Right lobe of liver (tissue), 6 donors: ENCODE measurements around the gene ARMH3. TPM values are rescaled to one million over a fixed set of nuclear protein-coding genes. Genes with fewer than 3 reads are reported as not detected.

Experiments
- ATAC-seq, 4 donors: fragments of 200-7000 bp; cut with Tn5 transposase; one replicate each; pipeline ENCODE4 v1.9.1; 2020; ENCODE audit warnings: mild to moderate bottlenecking in 4 of 4, moderate library complexity in 4 of 4
- DNase-seq, 3 donors: peaks; one replicate each; pipeline ENCODE4 v3.0.0-alpha.2; 2020
- H3K27ac ChIP-seq, 3 donors: fragments of 200-600 bp; one replicate each; pipeline ENCODE4 v1.8.0; 2022
- H3K27me3 ChIP-seq, 2 donors: fragments of 200-600 bp; one replicate each; pipeline ENCODE4 v1.8.0; 2022
- H3K36me3 ChIP-seq, 4 donors: fragments of 200-600 bp; sonication (generic) in 1 of 4; one replicate each; pipeline versions ENCODE4 v1.5.1 to v1.8.0; 2017 to 2022; ENCODE audit warnings: control low read depth in 1 of 4
- H3K4me1 ChIP-seq, 4 donors: fragments of 200-600 bp; sonication (generic) in 1 of 4; one replicate each; pipeline versions ENCODE4 v1.5.1 to v1.8.0; 2017 to 2022; ENCODE audit warnings: control low read depth in 1 of 4
- H3K4me3 ChIP-seq, 3 donors: fragments of 200-600 bp; one replicate each; pipeline ENCODE4 v1.8.0; 2022
- H3K9me3 ChIP-seq, 4 donors: fragments of 200-600 bp; sonication (generic) in 1 of 4; one replicate each; pipeline versions ENCODE4 v1.5.1 to v1.8.0; 2017 to 2022; ENCODE audit warnings: control low read depth in 1 of 4
- CTCF ChIP-seq, 4 donors: fragments of 200-600 bp in 3 of 4; fragments of 450-650 bp in 1 of 4; IDR thresholded peaks; one replicate each; pipeline versions ENCODE4 v1.5.1 to v1.8.0; 2016 to 2022; ENCODE audit warnings: antibody characterized with exemption in 4 of 4, mild to moderate bottlenecking in 2 of 4
- POLR2A ChIP-seq: fragments of 450-650 bp; IDR thresholded peaks from one replicate; pipeline ENCODE4 v1.6.1; 2017; ENCODE audit warnings: antibody characterized with exemption, mild to moderate bottlenecking
- WGBS: methylation state at CpG from one replicate; pipeline ENCODE4 v1.1.6; 2018; ENCODE audit warnings: low coverage, low lambda C conversion rate; ENCODE audit not compliant: insufficient coverage; ENCODE audit errors: missing lambda C conversion rate; 5-methylcytosine and 5-hydroxymethylcytosine counted together
- intact Hi-C, 2 donors: fragments of 100-400 bp; cut with DNase I; formaldehyde crosslinking; loops; one replicate each; pipeline versions ENCODE4 v1.11.2 to v1.14.1; 2022
- total RNA-seq, 6 experiments: library from RNA; depleted of rRNA in 2 of 6; stranded (reverse); fragments of >200 nt in 2 of 6; fragmentation: NEBNext Ultra II Directional in 3 of 6; extraction: Animal tissue kit (Norgen Biotek cat#: 25700) in 3 of 6; gene quantifications; one replicate each; pipeline versions ENCODE4 v1.1.0 to v1.2.4, GENCODE V29; 2016 to 2023
- donor health status: DM: no; HTN: yes; CAD: no.
- donor health status: DM: no; HTN: no; CAD: no.
- donor health status: DM: no; HTN: no; CAD: no.
- donor health status: DM: no; HTN: yes; CAD: no.
- donor health status: DM: no; HTN: yes; CAD: no.

ARMH3 gene
- total RNA-seq, 6 experiments from 2014 or later = 8.5 to 13.4 (median 11.6) TPM

- H3K27me3 ChIP-seq = no peaks in the 10 kb centered on the region
- no peak overlapping the region for H3K27ac ChIP-seq
- peaks cover 0 to 6% (median 0%) of the 10 kb centered on the region in 4 donors for H3K9me3 ChIP-seq
- no peak for DNase-seq
- peaks cover 0 to 5% (median 0%) of the 10 kb centered on the region in 4 donors for H3K4me1 ChIP-seq
- intact Hi-C loops = no loop called here
- no peak for TF ChIP-seq POLR2A
- TF ChIP-seq CTCF (IDR thresholded peaks at IDR 0.05) = no peak
- no peak for ATAC-seq
- H3K36me3 ChIP-seq = peaks cover 0 to 10% (median 3%) of the 10 kb centered on the region in 4 donors
- H3K4me3 ChIP-seq = no peak overlapping the region
These were observed 105.8 kb downstream of the ARMH3 start for GRCh38 chr10:101950213-101950612.

GRCh38 chr10:101941871-101942270, 114.1 kb downstream of the ARMH3 start:
- WGBS = 47% methylated on average over 1 of the region's 1 CpG
- no peak overlapping the region for H3K4me3 ChIP-seq
- intact Hi-C loops = no loop called here

GRCh38 chr10:101940916-101941315, 115.1 kb downstream of the ARMH3 start:
- no peaks in the 10 kb centered on the region for H3K4me1 ChIP-seq

More at GRCh38 chr10:101941871-101942270, 114.1 kb downstream of the ARMH3 start:
- no peaks in the 10 kb centered on the region for H3K4me1 ChIP-seq
- no peaks in the 10 kb centered on the region for H3K9me3 ChIP-seq
- TF ChIP-seq CTCF (IDR thresholded peaks at IDR 0.05) (no peak), POLR2A (no peak)
- H3K27me3 ChIP-seq = no peaks in the 10 kb centered on the region
- H3K36me3 ChIP-seq = peaks cover 0 to 7% (median 1%) of the 10 kb centered on the region in 4 donors
- no peak for DNase-seq
- no peak for ATAC-seq
- no peak overlapping the region for H3K27ac ChIP-seq

GRCh38 chr10:101939729-101940128, 116.2 kb downstream of the ARMH3 start:
- Histone ChIP-seq H3K4me3 (no peak overlapping the region), H3K27ac (no peak overlapping the region), H3K9me3 (no peaks in the 10 kb centered on the region), H3K4me1 (no peaks in the 10 kb centered on the region), H3K27me3 (no peaks in the 10 kb centered on the region), H3K36me3 (peaks cover 0 to 7% (median 1%) of the 10 kb centered on the region in 4 donors)
- WGBS = 70% methylated on average over 3 of the region's 3 CpGs
- ATAC-seq (no peak), DNase-seq (no peak)
- TF ChIP-seq CTCF (IDR thresholded peaks at IDR 0.05) (no peak), POLR2A (no peak)
- intact Hi-C loops = no loop called here

More at GRCh38 chr10:101940916-101941315, 115.1 kb downstream of the ARMH3 start:
- no peaks in the 10 kb centered on the region for H3K27me3 ChIP-seq
- WGBS = 89% methylated on average over 1 of the region's 1 CpG
- no peak overlapping the region for H3K4me3 ChIP-seq
- no peak for ATAC-seq
- H3K27ac ChIP-seq = no peak overlapping the region
- no peak for DNase-seq
- TF ChIP-seq CTCF (IDR thresholded peaks at IDR 0.05) (no peak), POLR2A (no peak)
- peaks cover 0 to 7% (median 1%) of the 10 kb centered on the region in 4 donors for H3K36me3 ChIP-seq
- intact Hi-C loops = no loop called here
- H3K9me3 ChIP-seq = no peaks in the 10 kb centered on the region
